Activated CD4-positive, CD25-positive, alpha-beta regulatory T cell treated with anti-CD3 and anti-CD28 coated beads, Interleukin-2, amount 50 U/mL, for 16 hours (primary cell): ENCODE data around the gene ZNF407.

ENCODE experiments used
- DNase-seq: peaks from one replicate; pipeline ENCODE4 v3.0.0-alpha.2; 2020; ENCODE audit warnings: low read depth, low spot score

The ZNF407 gene

DNA sequence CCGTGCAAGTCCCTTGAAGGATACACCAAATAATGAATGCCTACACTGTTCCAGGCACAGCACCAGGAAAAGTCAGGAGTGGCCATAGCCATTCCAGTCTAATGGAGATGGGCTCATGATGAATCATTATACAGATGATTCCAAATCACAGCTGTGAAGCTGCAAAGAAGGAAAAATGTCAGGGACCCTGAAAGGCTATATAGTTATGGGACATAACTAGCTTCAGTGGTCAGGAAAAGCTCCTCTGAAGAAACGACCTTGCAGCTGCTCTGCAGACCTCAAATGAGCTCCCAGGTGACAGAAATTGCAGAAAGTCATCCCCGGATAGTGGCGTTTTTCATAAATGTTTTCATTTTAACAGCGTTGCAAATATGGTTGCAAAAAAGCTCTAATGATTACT, 410.5 kb downstream of the ZNF407 start:
- no peak for DNase-seq

DNA sequence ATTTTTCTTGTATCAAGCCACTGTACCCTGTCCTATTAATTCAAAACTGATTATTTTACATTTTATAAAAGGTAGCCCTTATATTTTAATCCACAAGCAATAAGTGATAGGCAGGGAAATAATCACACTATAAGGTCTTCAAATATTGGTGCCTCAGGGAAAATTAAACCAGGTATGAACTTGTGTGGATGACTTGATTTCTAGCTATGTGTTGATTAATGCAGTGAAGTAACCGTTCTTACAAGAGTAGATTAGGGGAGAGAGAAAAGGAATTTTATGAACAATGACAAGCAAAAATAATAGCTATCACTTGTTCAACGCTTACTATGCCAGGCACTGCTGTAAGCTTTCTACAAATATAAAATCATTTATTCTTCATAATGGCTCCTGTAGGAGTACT, 411.6 kb downstream of the ZNF407 start:
- DNase-seq = no peak

DNA sequence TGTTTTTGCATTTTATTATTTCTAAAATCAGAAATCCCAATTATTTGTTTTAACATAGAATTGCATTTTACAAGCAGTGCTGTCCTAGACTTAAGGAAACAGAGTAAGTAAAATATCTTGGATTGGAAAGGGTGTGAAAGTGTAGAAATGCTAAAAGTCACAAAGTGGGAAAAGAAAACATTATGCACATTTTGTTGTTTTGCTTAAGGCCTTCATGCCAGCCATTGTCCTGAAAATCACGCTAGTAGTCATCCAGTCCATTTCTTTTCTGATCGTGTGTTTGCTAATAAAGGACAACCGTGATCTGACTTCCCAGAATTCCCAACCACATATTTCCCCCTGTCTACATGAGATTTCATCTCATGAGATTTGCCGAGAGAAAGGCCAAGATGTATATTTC, 412.2 kb downstream of the ZNF407 start:
- DNase-seq = no peak

DNA sequence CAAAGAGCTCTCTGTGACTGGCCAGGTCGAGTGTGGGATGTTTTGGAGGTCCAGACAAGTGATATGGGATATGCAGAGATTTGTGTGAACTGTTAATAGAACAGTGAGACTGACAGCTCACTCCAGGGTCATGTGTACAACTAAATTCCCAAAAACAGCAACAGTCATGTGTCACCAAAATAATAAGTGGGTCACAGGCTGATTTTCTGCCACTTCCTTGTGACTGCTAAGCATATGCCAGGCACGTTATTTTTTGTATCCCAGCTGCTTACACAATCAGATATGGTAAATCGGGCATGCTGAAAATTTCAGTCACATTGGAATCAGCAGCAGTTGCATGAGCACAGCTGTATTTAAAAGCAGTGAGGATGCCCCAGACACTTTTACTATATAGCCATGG, 412.6 kb downstream of the ZNF407 start:
- DNase-seq = no peak

DNA sequence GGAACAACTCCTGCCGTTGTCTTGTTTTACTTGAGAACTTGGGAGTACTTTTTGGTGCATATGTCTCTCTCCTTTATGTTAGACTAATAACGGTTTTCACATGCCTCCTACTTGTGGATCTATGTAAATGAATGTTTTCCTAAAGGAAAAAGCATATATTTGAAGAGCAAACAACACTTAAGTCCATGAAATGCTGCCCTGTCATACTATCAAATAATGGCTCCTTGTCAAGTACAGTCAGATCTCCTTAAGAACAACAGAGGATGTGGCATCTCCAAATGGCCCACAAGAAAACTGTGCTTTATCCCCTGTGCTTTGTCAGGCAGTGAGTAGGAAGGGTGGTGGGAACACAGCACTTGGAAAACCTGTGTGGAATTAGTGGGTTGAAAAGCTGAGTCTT, 413.0 kb downstream of the ZNF407 start:
- no peak for DNase-seq

DNA sequence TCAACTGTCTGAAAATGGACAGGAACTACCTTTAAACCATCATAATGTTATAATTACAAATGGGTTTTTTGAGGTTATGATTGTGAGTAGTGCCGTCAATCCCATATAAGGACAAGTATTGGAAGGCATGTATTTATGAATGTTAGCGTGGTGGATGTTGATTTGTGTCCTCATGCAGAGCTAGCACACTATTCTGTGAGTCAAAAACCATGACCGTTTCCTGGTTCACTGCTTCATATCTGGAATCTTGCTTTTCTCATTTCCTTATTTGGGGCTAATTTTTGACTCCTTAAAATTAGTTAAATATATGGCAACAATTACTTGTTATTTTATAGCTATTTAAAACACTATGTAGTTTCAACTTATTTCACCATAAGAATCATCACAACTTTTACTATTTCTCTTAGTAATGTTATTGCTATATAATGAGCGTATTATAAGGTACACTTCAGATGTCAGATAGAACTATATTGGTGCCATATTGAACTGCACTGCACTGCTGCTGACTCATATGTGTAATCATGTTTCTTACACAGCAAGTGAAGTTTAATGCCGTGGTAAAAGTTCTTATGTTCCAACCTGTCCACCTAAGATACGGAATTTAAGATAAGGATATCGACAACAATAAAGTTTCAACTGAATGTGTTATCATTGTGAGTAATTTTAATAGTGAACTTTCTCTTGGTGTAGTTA, 418.5 kb downstream of the ZNF407 start:
- DNase-seq = no peak

DNA sequence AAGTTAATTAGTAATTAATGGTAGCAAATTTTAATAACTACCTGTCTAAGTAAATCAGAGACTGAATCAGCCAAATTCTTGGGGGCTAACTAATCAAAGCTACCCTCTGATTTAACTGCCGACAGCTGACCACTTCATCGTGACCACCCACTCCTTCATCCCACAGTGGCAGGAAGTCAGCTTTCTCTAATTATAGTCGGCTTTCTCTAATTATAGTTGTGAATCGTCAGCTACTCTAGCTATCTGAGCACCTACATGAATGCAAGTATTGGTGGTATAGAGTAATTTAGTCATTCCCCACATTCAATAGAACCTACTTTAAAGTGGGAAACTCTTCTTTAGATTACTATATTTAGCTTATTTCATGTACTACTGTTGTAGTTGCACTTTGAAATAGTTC, 425.8 kb downstream of the ZNF407 start:
- DNase-seq = no peak

DNA sequence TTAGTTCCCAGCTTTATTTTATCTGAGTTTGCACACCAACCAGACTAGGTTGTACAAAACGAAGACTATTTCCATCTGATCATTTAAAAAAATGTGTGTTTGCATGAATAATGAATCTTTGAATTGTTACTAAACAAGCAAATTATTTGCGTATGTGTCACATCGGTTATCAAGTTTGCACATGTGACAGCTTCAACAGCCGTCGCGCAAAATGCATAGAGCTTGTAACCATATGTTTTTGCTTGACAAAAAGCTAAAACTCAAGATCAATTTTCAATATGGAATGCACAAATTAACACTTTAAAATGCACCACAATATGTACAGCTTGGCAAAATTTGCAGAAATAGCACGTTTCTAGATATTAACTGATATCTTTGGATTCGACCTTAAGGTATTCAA, 427.2 kb downstream of the ZNF407 start:
- no peak for DNase-seq

DNA sequence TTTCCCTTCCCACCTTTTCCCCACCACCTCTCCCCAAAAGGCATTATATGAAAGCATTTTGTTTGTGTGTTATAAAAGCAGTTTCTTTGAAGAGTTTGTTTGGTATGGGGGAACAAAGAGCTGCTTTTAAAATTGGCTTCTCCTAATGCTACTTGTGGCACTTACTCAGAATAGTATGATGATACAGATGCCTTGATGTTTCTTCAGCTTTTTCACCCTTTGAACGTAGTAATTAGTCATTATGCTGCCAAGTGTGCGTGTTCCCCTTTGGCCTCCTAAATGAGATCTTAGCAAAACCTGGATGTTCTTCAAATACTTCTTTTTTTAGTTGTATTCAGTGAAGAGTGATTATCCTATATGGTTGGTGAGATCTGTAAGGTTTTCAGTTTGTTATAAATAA, 427.9 kb downstream of the ZNF407 start:
- DNase-seq = no peak

DNA sequence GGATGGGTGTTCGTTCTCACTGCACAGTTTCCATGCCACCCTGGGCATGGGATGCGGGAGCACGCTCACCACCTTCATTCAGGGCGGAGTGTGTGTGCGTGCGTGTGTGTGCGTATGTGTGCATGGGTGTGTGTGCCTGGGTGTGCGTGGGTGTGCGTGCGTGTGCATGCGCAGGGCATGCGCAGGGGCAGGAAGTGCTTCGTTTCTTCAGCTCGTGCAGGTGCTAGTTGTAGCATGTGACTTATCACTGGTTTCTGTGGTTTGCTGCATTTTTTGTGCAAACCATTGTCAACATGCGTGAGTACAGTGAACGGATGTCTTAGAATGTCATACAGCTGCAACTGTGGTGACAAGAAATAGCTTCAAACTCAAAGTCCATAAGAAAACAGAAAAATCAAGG, 431.8 kb downstream of the ZNF407 start:
- no peak for DNase-seq

DNA sequence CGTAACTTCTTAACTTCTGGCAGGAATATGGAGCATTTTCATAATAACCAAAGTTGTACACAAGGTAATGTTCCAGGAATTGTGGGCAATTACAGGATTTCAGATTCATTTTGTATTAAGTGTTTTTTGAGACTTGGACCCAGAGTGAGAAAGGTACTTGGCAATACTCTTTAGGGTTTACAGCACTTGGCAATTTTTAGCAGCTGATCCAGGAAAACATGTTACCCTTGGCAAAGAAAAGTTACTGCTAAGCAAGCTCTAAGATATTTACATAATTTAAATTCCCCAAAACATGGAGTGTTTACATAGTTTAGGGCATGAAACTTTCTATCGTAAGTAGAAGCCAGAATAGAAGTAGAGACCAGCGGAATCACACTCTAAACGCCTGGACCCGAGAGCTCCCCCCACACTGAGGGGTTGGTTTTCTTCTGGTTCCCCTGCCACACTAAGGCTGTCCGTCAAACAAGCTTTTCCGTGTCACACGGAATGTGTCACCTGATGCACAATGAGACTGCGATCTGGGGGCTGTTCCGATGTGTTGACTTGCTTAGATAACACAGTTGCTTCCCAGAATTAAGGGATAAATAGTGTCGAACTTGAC, 434.1 kb downstream of the ZNF407 start:
- DNase-seq = no peak

DNA sequence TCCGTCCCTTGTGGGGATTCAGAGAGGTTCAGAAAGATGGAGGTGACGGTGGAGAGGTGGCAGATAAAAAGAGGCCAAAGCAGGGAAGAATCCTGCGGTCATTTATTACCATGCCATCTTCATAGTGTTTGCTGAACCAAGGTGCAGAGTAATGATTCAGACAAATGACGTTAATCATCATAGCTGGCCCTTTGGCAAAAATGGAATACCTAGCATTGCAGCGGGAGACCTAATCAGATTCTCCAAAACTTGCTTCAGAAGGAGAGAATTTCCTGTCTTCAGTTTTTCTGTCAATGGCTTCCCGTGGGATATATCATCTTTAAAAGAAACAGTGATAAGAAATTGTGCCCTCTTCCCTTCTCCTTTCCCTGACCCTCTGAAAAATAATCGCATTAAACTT, 435.8 kb downstream of the ZNF407 start:
- DNase-seq = no peak

DNA sequence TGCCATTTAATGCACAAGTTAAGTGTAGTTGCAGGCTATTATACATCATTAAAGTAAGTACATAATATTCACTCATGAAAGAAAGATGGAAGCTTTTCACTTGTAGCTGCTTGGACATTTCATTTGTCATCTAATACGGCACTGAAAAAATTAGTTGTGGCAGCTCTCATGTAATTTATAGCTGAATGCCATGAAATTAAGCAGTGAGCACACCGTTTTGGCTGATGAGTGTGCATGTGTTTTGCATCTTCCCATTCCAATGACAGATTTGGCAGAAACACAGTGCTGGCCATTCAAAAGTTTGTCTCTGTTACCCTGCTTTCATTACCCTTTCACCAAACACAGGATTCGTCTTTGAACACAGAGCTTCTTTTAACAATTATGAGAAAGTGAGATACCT, 437.3 kb downstream of the ZNF407 start:
- no peak for DNase-seq

DNA sequence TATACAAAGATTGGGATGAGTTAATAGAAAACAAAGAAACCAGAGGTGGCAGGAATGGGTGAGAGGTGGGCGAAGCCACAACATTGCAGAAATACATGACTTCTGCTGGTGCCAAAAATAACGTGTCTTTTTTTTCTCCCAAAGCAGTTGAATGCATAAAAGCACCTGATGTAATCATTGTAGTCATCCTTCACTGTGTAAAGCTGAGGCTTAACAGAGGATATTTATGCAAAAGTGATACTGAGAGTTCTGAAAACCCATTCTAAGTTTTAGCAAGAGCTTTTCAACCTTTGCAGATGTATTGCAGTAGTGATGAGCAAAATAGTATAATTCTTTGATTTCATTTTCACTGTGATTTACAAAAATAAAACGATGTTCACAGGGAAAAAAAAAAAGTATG, 438.3 kb downstream of the ZNF407 start:
- DNase-seq = no peak

DNA sequence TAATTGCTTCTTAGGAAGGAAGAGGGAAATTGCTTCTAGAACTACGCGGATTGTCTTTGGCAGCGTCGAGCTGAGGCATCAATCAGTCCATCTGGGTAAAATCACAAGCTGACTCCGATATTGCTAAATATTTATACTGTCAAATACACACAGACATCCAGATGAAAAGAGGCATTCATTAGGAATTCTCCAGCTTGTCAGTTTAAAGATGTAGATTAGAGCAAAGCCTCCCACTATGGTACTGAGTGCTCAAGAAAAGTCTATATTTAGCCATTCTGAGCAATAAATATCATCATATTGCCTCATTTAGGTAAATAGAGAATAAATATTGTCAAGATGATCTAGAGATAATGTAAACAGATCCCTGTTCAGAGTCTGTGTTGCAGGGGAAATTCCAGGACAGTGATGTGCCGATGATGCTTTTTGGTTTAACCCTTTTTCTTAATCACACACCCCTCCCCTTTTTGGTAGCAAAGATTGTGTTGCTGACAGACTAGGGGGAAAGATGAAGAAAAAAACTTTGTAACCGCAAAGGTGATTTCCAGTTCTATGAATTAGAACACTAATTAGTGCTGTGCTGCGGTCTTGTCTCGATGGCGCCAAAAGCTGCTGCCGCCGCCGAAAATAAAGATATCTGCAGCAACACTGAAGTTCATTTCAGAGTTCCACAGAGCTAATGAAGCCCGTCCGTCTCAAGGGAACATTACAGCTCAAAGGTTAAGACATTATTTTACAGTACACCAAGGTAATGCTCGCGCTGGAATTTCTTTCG, 439.4 kb downstream of the ZNF407 start:
- no peak for DNase-seq

DNA sequence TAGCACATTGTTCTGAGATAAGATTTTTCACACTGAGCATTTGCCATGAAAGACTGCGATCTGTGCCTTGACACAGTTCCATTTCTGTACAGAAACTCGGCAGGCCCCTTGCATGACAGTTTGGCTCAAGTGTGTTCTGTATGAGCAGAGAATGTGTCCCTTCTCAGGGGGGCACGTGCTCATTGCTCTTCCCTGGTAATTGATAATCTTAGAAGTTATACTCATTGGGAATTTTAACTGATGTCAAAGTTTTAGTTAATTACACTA, 440.0 kb downstream of the ZNF407 start:
- DNase-seq = no peak

DNA sequence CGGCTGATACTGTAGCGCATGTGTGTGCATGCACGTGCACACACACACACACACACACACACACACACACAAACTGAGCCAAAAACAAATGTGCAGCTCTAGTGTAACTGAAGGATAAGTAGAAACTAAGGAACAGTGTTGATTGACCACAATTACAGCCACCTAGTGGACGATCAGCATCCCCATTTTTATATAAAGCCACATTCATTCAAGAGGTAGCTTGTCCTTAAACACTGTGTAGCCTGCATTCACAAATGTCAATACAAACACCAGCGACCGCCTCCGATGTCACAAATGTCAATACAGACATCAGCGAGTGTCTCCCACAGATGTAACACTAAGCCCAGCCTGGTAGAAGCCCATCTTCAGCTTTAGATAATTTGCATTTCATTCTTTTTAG, 443.9 kb downstream of the ZNF407 start:
- DNase-seq = no peak

DNA sequence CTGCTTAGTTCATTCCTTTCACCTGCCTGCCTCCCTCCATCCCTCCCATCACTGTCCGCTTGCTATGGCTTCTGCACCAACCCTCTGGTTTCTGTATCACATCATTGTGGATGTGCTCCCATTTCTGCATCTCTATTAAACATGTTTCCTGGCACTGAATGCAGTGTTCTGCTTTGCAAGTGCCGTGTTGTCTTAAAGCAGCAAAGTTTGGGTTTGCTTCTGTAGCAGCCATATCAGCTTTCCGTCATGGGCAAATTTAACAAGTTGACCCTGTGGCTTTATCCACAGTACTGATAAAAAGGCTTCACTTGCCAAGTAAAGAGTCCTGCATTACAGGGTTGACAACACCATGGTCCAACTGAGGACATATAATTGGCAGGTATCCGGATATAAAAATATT, 445.8 kb downstream of the ZNF407 start:
- no peak for DNase-seq

DNA sequence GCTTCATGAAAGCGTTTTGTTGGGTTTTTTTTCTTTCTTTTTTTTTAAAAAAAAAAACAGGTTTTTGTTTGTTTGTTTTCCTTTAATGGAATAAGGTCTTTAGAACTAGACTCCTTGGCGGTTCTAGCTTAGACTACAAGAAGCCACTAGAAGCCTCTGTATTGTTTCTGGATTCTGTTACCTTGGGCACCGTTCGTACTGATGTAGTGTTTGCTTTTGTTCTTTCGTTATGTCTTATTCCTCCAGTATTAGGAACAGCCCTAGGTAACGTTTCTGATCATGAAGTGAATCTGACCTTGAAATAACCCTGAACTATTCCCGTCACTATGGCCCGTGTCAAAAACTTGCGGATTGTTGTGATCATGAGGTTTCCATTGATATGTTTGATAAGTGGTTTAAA, 446.6 kb downstream of the ZNF407 start:
- DNase-seq = no peak

DNA sequence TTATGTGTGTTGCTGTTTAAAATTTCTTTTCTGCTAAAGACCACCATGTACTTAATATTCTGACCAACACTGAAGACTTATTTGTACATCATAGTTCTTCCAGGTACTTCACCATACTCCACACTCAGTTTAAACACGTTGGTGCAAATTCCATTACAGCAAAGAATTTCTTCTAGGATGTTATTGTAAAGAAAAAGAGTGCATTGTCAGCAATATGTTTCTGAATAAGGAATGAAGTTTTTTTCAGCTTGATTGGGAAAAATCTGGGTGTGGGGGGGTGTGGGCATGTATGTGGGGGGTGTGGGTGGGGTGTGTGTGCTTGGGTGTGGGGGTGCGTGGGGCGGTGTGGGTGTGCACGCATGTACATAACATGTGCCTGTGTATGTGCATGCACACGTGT, 447.1 kb downstream of the ZNF407 start:
- no peak for DNase-seq

DNA sequence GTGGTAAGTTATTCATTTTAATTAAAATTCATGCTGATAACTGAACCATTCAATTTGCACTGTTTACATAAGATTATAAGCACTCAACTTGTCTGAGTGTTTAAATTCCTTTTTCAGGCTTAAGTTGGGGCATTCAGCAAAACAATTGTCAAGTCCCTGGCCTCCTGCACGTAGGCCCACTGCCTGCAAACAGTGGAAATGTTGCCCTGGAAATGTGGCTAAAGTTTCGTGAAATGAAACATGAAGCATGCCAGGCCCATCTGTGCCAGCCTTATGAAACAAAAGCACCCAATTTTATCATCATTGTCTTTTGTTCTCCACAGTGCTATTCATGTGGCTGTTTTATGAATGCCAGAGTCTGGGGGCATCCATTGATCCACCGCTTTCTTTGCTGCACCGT, 447.6 kb downstream of the ZNF407 start:
- no peak for DNase-seq

DNA sequence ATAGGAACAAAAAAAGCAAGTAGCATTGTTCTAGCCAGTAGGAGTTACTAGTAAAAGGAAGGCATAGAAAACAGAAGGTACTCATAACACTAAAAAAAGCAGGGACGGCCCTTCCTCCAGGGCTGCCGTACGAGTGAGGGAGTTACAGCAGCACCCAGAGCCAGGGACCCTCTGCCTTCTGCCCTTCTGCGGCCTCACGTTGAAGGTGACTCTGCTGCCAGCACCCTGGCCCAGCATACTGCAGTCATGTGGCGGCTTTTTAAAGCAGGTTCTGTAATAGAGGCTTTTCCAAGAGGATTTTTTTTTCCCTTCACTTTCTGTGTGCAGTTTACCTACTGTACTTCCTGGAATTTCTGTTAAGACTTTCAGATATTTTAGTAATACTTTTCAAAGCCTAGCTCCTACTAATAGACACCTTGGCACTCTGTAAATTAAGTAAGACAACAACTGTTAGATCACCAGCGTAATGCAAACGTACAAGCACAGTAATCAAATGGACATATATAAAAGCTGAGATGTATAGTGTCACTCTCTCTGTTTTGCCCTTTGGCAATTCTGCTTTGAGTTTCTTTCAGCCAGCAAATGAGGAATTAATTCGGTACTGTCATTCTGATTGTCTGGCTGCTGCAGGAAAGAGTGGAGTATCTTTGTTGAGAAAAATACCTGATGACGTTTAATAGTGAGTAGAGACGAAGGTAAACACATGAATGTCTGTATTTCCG, 449.7 kb downstream of the ZNF407 start:
- DNase-seq = no peak
